Panc1 (cell line): Measurements from ENCODE around the gene NTM.

Experiments used
- POLR2AphosphoS5 ChIP-seq: IDR thresholded peaks from 2 replicates; pipeline ENCODE4 v1.6.1; 2012; ENCODE audit warnings: mild to moderate bottlenecking, low read depth, low read length, moderate library complexity
- SIN3A ChIP-seq: IDR thresholded peaks from 2 replicates; pipeline ENCODE4 v1.6.1; 2012; ENCODE audit warnings: low read depth, mild to moderate bottlenecking, low read length, moderate library complexity, borderline replicate concordance; ENCODE audit not compliant: insufficient read depth
- TF ChIP-seq, protein P1 (sequence below): fragments of 450-650 bp; IDR thresholded peaks from 2 replicates; pipeline ENCODE4 v1.5.1; 2017; ENCODE audit warnings: mild to moderate bottlenecking
- TF ChIP-seq, protein P2 (sequence below), 2 experiments: IDR thresholded peaks; 2 replicates each; pipeline ENCODE4 v1.6.1; 2011 to 2012; ENCODE audit warnings: low read depth in 2 of 2, control low read depth in 1 of 2, low read length in 1 of 2, mild to moderate bottlenecking in 1 of 2, moderate library complexity in 1 of 2; ENCODE audit not compliant: insufficient read depth in 1 of 2

DNA sequence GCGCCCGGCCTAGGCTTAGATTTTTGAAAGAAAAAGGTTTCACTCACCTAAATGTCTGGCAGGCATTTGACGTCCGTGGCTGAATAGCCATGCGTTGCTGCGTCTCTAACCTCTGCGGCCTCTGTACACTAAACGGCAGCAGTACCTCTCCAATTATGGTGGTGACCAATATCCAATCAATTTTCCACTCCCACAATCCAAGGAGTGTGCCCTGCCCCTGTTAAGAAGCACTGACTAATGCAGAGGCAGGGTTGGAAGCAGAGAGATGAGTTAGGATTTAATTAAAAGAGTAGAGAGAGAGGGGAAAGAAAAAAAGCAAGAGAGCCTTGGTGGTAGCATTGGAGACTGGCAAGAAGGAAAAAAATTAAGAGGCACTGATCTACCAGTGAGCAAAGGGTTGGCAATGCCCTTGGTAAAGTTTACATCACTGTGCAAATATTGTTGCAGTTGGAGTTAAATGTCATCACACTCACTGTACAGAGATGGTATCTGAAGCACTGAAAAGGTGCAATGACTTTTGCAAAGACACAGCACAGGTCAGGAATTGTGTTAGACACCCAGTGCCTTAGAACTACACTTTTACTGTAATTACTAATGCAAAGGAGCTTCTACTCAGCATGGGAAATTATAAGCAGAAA lies 526.7 kb downstream of the NTM start:
- TF ChIP-seq, protein P1, sequence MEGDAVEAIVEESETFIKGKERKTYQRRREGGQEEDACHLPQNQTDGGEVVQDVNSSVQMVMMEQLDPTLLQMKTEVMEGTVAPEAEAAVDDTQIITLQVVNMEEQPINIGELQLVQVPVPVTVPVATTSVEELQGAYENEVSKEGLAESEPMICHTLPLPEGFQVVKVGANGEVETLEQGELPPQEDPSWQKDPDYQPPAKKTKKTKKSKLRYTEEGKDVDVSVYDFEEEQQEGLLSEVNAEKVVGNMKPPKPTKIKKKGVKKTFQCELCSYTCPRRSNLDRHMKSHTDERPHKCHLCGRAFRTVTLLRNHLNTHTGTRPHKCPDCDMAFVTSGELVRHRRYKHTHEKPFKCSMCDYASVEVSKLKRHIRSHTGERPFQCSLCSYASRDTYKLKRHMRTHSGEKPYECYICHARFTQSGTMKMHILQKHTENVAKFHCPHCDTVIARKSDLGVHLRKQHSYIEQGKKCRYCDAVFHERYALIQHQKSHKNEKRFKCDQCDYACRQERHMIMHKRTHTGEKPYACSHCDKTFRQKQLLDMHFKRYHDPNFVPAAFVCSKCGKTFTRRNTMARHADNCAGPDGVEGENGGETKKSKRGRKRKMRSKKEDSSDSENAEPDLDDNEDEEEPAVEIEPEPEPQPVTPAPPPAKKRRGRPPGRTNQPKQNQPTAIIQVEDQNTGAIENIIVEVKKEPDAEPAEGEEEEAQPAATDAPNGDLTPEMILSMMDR, result no peak
- TF ChIP-seq, protein P2, sequence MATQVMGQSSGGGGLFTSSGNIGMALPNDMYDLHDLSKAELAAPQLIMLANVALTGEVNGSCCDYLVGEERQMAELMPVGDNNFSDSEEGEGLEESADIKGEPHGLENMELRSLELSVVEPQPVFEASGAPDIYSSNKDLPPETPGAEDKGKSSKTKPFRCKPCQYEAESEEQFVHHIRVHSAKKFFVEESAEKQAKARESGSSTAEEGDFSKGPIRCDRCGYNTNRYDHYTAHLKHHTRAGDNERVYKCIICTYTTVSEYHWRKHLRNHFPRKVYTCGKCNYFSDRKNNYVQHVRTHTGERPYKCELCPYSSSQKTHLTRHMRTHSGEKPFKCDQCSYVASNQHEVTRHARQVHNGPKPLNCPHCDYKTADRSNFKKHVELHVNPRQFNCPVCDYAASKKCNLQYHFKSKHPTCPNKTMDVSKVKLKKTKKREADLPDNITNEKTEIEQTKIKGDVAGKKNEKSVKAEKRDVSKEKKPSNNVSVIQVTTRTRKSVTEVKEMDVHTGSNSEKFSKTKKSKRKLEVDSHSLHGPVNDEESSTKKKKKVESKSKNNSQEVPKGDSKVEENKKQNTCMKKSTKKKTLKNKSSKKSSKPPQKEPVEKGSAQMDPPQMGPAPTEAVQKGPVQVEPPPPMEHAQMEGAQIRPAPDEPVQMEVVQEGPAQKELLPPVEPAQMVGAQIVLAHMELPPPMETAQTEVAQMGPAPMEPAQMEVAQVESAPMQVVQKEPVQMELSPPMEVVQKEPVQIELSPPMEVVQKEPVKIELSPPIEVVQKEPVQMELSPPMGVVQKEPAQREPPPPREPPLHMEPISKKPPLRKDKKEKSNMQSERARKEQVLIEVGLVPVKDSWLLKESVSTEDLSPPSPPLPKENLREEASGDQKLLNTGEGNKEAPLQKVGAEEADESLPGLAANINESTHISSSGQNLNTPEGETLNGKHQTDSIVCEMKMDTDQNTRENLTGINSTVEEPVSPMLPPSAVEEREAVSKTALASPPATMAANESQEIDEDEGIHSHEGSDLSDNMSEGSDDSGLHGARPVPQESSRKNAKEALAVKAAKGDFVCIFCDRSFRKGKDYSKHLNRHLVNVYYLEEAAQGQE (IDR thresholded peaks at IDR 0.05; ENCODE audit: insufficient read depth in 1 of 2, low read depth in 2 of 2, low read length in 1 of 2), result no peak
- TF ChIP-seq POLR2AphosphoS5 (no peak), SIN3A (no peak)
